ENCODE measurements around the gene SLC25A47.
A peak's percentile ranks its signal among the peaks of the same experiment; 100 is the strongest.

GRCh38 chr14:100278702-100279101 is 44.4 kb upstream of the SLC25A47 start:
- TF ChIP-seq CTCF (conservative IDR thresholded peaks at IDR 0.05; ENCODE audit: low read depth, low read length) (peak; percentile 42), POLR2A (IDR thresholded peaks at IDR 0.05; ENCODE audit: low read depth, low read length) (no peak), CEBPB (IDR thresholded peaks at IDR 0.05; ENCODE audit: low read depth, low read length) (0 out of 2 replicates have a peak, but pooled peaks have one; percentile 14), RAD21 (IDR thresholded peaks at IDR 0.05; ENCODE audit: low read length) (peak; percentile 35), ELK1 (IDR thresholded peaks at IDR 0.05; ENCODE audit: borderline replicate concordance, low read depth, low read length) (no peak), NFE2L2 (IDR thresholded peaks at IDR 0.05; ENCODE audit: low read depth, low read length) (no peak), BHLHE40 (IDR thresholded peaks at IDR 0.05; ENCODE audit: low read depth, low read length) (no peak), RFX5 (IDR thresholded peaks at IDR 0.05; ENCODE audit: low read depth, low read length) (no peak), CHD1 (IDR thresholded peaks at IDR 0.05; ENCODE audit: low read depth, low read length) (no peak), RCOR1 (IDR thresholded peaks at IDR 0.05; ENCODE audit: insufficient replicate concordance, low read length) (no peak), MAFK (IDR thresholded peaks at IDR 0.05; ENCODE audit: low read depth, low read length) (no peak), MAZ (IDR thresholded peaks at IDR 0.05; ENCODE audit: borderline replicate concordance, low read depth, low read length) (no peak), MXI1 (IDR thresholded peaks at IDR 0.05; ENCODE audit: borderline replicate concordance, low read depth, low read length) (no peak)
